SK-N-SH (cell line): ENCODE measurements around the gene PLD6. TPM values are rescaled to one million over a fixed set of nuclear protein-coding genes. Genes with fewer than 3 reads are reported as not detected.

ENCODE experiments used
- CTCF ChIA-PET: fragments of 300-600, 350-600 bp; formaldehyde crosslinking; extraction: SDS; loops from one replicate; lab custom pipeline; 2021; lab: Yijun Ruan, JAX
- POLR2A ChIA-PET: fragments of 350-600 bp; sonication (Branson Sonifier 250); formaldehyde crosslinking; extraction: SDS; loops from one replicate; lab custom pipeline; 2020; ENCODE audit warnings: antibody characterized with exemption, inconsistent platforms; lab: Yijun Ruan, JAX
- DNase-seq: peaks from one replicate; pipeline ENCODE4 v3.0.0; 2012
- H2AFZ ChIP-seq: fragments of 200-600 bp; sonication (generic); 2 replicates; pipeline ENCODE4 v1.8.1; 2016; ENCODE audit warnings: antibody characterized with exemption, mild to moderate bottlenecking, low read depth
- H3F3A ChIP-seq: fragments of 200-600 bp; sonication (generic); replicated peaks from 2 replicates; pipeline ENCODE3; 2016; ENCODE audit warnings: antibody characterized with exemption, mild to moderate bottlenecking; ENCODE audit not compliant: insufficient read depth
- H3K27ac ChIP-seq, 2 experiments: fragments of 200-500 bp in 1 of 2; fragments of 200-600 bp in 1 of 2; sonication (Bioruptor generic) in 1 of 2; sonication (generic), shearing (Covaris generic) in 1 of 2; 2 replicates each; pipeline versions ENCODE4 v1.5.1 to v1.6.1; 2014 to 2016; ENCODE audit warnings: low read depth in 2 of 2, inconsistent platforms in 1 of 2, low read length in 1 of 2, mild to moderate bottlenecking in 1 of 2, mixed read lengths in 1 of 2
- H3K27me3 ChIP-seq: fragments of 200-600 bp; sonication (generic), shearing (Covaris generic); 2 replicates; pipeline ENCODE4 v1.6.1; 2016; ENCODE audit warnings: mixed run types; ENCODE audit not compliant: insufficient read depth
- H3K36me3 ChIP-seq, 2 experiments: fragments of 200-500 bp in 1 of 2; fragments of 200-600 bp in 1 of 2; sonication (Bioruptor generic) in 1 of 2; sonication (generic) in 1 of 2; replicated peaks in 1 of 2; 2 replicates each; pipeline versions ENCODE3 to v1.5.1; 2014 to 2016; ENCODE audit warnings: low read length in 1 of 2, mild to moderate bottlenecking in 1 of 2; ENCODE audit not compliant: insufficient read depth in 2 of 2, control insufficient read depth in 1 of 2
- H3K4me1 ChIP-seq, 2 experiments: fragments of 200-500 bp in 1 of 2; fragments of 200-600 bp in 1 of 2; sonication (Bioruptor generic) in 1 of 2; sonication (generic), shearing (Covaris generic) in 1 of 2; 2 replicates each; pipeline versions ENCODE4 v1.5.1 to v1.6.1; 2014 to 2016; ENCODE audit warnings: low read depth in 1 of 2, low read length in 1 of 2, mixed run types in 1 of 2; ENCODE audit not compliant: insufficient read depth in 2 of 2, control insufficient read depth in 1 of 2
- H3K4me2 ChIP-seq: fragments of 200-600 bp; sonication (generic), shearing (Covaris generic); 2 replicates; pipeline ENCODE4 v1.6.1; 2017; ENCODE audit warnings: mixed run types
- H3K4me3 ChIP-seq, 2 experiments: fragments of 200-500 bp in 1 of 2; fragments of 200-600 bp in 1 of 2; sonication (Bioruptor generic) in 1 of 2; sonication (generic), shearing (Covaris generic) in 1 of 2; 2 replicates each; pipeline versions ENCODE4 v1.5.1 to v1.8.1; 2014 to 2016; ENCODE audit warnings: low read depth in 2 of 2, inconsistent platforms in 1 of 2, low read length in 1 of 2, mild to moderate bottlenecking in 1 of 2, mixed read lengths in 1 of 2, moderate library complexity in 1 of 2
- H3K79me2 ChIP-seq: fragments of 200-600 bp; sonication (generic); 2 replicates; pipeline ENCODE4 v1.8.1; 2017; ENCODE audit warnings: mild to moderate bottlenecking; ENCODE audit not compliant: insufficient read depth
- H3K9ac ChIP-seq: fragments of 200-600 bp; sonication (generic); 2 replicates; pipeline ENCODE4 v1.6.1; 2017; ENCODE audit warnings: mixed run types
- H3K9me2 ChIP-seq: fragments of 200-600 bp; sonication (generic); 2 replicates; pipeline ENCODE4 v1.6.1; 2017; ENCODE audit warnings: mixed run types
- H3K9me3 ChIP-seq: fragments of 200-600 bp; sonication (generic); 2 replicates; pipeline ENCODE4 v1.6.1; 2017; ENCODE audit warnings: mixed run types, mild to moderate bottlenecking, moderate library complexity
- H4K20me1 ChIP-seq: fragments of 200-600 bp; sonication (generic); 2 replicates; pipeline ENCODE4 v1.6.1; 2017; ENCODE audit warnings: mild to moderate bottlenecking, mixed run types; ENCODE audit not compliant: insufficient read depth
- CHD2 ChIP-seq: fragments of 150-350 bp; IDR thresholded peaks from 2 replicates; pipeline ENCODE4 v1.6.1; 2018; ENCODE audit warnings: low read length; ENCODE audit not compliant: partially characterized antibody
- CTCF ChIP-seq: fragments of 200-600 bp; sonication (generic); IDR thresholded peaks from 2 replicates; pipeline ENCODE4 v1.6.1; 2017; ENCODE audit warnings: antibody characterized with exemption, mild to moderate bottlenecking, moderate library complexity
- EP300 ChIP-seq, 2 experiments: IDR thresholded peaks; 2 replicates each; pipeline versions ENCODE4 v1.4.0 to v1.6.1; 2012; ENCODE audit warnings: borderline replicate concordance in 1 of 2, low read depth in 1 of 2, low read length in 1 of 2
- EZH2phosphoT487 ChIP-seq: fragments of 200-600 bp; sonication (generic); IDR thresholded peaks from 2 replicates; pipeline ENCODE4 v1.6.1; 2017; ENCODE audit warnings: low read depth, mixed run types, mild to moderate bottlenecking, antibody characterized with exemption, moderate library complexity, borderline replicate concordance
- FOSL2 ChIP-seq: IDR thresholded peaks from 2 replicates; pipeline ENCODE4 v1.4.0; 2012; ENCODE audit warnings: low read depth, mild to moderate bottlenecking, moderate library complexity, borderline replicate concordance
- FOXM1 ChIP-seq: IDR thresholded peaks from 2 replicates; pipeline ENCODE4 v1.4.0; 2012; ENCODE audit warnings: low read depth, mild to moderate bottlenecking
- GATA2 ChIP-seq: sonication (generic); formaldehyde crosslinking; IDR thresholded peaks from 2 replicates; pipeline ENCODE4 v1.5.0; 2020; ENCODE audit warnings: mild to moderate bottlenecking, missing genetic modification reagents
- MEF2A ChIP-seq: IDR thresholded peaks from 2 replicates; pipeline ENCODE4 v1.4.0; 2012; ENCODE audit warnings: low read depth, borderline replicate concordance
- NFIC ChIP-seq: IDR thresholded peaks from 2 replicates; pipeline ENCODE4 v1.4.0; 2012; ENCODE audit warnings: borderline replicate concordance
- PBX3 ChIP-seq: IDR thresholded peaks from 2 replicates; pipeline ENCODE4; 2012
- POLR2AphosphoS5 ChIP-seq: IDR thresholded peaks from 2 replicates; pipeline ENCODE4 v1.6.1; 2012; ENCODE audit warnings: low read depth, low read length
- RCOR1 ChIP-seq: fragments of 150-350 bp; IDR thresholded peaks from 2 replicates; pipeline ENCODE4 v1.6.1; 2017; ENCODE audit warnings: antibody characterized with exemption, low read length
- RFX5 ChIP-seq: IDR thresholded peaks from 2 replicates; pipeline ENCODE4 v1.6.1; 2012; ENCODE audit warnings: mild to moderate bottlenecking, improper control_type of control experiment, low read length
- RXRA ChIP-seq: IDR thresholded peaks from 2 replicates; pipeline ENCODE4 v1.4.0; 2012; ENCODE audit warnings: low read depth, mild to moderate bottlenecking, borderline replicate concordance
- SMC3 ChIP-seq: IDR thresholded peaks from 2 replicates; pipeline ENCODE4 v1.6.1; 2012; ENCODE audit warnings: low read depth, low read length, improper control_type of control experiment
- TCF12 ChIP-seq: IDR thresholded peaks from 2 replicates; pipeline ENCODE4 v1.4.0; 2012
- TEAD4 ChIP-seq: IDR thresholded peaks from 2 replicates; pipeline ENCODE4 v1.4.0; 2012; ENCODE audit warnings: mild to moderate bottlenecking, borderline replicate concordance; ENCODE audit not compliant: insufficient read depth
- USF1 ChIP-seq: IDR thresholded peaks from 2 replicates; pipeline ENCODE4 v1.4.0; 2012; ENCODE audit warnings: low read depth, borderline replicate concordance
- YY1 ChIP-seq: IDR thresholded peaks from 2 replicates; pipeline ENCODE4 v1.4.0; 2012; ENCODE audit warnings: low read depth, mild to moderate bottlenecking
- WGBS: methylation state at CpG from one replicate; pipeline ENCODE4 v1.1.6; 2017; ENCODE audit warnings: low lambda C conversion rate; 5-methylcytosine and 5-hydroxymethylcytosine counted together
- polyA plus RNA-seq, 3 experiments: library from polyadenylated mRNA; depleted of rRNA; stranded (reverse); fragments of >200 nt; gene quantifications; 2 replicates each; pipeline ENCODE4 v1.2.3, GENCODE V29; 2012
- TF ChIP-seq, protein P1 (sequence below): IDR thresholded peaks from 2 replicates; pipeline ENCODE4 v1.4.0; 2012; ENCODE audit warnings: low read depth, borderline replicate concordance

PLD6 gene
- polyA plus RNA-seq, 1 of the 3 experiments (the other 2 are of a cell fraction), result 3.7 TPM

- Histone ChIP-seq H3K9ac (no peak overlapping the region), H4K20me1 (no peaks in the 10 kb centered on the region), H2AFZ (no peak overlapping the region), H3K27me3 (no peaks in the 10 kb centered on the region), H3K79me2 (no peaks in the 10 kb centered on the region), H3K4me2 (no peak overlapping the region), H3K4me1 (peaks cover 0 to 8% of the 10 kb centered on the region in 2 experiments; a peak in 2 of 4 replicates), H3K27ac (no peak overlapping the region), H3K36me3 (peaks cover 31 to 88% of the 10 kb centered on the region in 2 experiments), H3K9me2 (no peaks in the 10 kb centered on the region), H3K9me3 (no peaks in the 10 kb centered on the region), H3K4me3 (no peak overlapping the region), H3F3A (no peaks in the 10 kb centered on the region)
- ChIA-PET CTCF (no interaction called here), POLR2A (no interaction called here)
- no peak for DNase-seq
- TF ChIP-seq, protein P1, sequence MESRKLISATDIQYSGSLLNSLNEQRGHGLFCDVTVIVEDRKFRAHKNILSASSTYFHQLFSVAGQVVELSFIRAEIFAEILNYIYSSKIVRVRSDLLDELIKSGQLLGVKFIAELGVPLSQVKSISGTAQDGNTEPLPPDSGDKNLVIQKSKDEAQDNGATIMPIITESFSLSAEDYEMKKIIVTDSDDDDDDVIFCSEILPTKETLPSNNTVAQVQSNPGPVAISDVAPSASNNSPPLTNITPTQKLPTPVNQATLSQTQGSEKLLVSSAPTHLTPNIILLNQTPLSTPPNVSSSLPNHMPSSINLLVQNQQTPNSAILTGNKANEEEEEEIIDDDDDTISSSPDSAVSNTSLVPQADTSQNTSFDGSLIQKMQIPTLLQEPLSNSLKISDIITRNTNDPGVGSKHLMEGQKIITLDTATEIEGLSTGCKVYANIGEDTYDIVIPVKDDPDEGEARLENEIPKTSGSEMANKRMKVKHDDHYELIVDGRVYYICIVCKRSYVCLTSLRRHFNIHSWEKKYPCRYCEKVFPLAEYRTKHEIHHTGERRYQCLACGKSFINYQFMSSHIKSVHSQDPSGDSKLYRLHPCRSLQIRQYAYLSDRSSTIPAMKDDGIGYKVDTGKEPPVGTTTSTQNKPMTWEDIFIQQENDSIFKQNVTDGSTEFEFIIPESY, result no peak
- TF ChIP-seq SMC3 (no peak), EZH2phosphoT487 (no peak), RFX5 (no peak), PBX3 (no peak), FOXM1 (no peak), USF1 (no peak), YY1 (no peak), NFIC (no peak), TCF12 (no peak), RXRA (no peak), CHD2 (no peak)
- 100% methylated on average over 5 of the region's 6 CpGs for WGBS
Observed at GRCh38 chr17:17161121-17161520, 45.0 kb downstream of the PLD6 start.

DNA sequence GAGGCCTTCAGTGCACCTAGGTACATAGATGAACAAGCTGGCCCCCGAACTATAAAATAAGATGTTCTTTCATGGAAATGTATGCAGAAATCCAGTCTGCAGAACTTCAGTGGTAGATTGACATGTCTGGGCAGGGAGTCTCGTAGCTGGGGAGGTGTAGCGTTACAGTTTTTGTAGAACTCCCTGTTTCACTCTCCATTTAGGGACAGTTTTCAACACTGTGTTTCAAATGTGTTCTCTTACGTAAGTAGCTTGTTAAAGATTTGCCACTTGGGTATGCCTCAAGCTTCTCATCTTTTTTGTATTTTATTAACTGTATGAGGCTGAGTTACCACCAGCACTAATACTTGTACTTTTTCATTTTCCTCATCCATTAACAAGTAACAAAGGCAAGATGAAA is 46.6 kb downstream of the PLD6 start:
- peaks cover 40 to 83% of the 10 kb centered on the region in 2 experiments for H3K36me3 ChIP-seq
- no peaks in the 10 kb centered on the region for H3K9me2 ChIP-seq
- ChIA-PET POLR2A (no interaction called here), CTCF (interaction anchor here (1.4 to 4.0 kb wide), 2 partner anchors 18 to 168 kb away, joined by 3 to 18 read pairs; no protein-coding TSS in a partner anchor)
- H3K4me2 ChIP-seq, result no peak overlapping the region
- H3K9ac ChIP-seq, result no peak overlapping the region
- H2AFZ ChIP-seq, result no peak overlapping the region
- no peak for DNase-seq
- 98% methylated on average over 4 of the region's 4 CpGs for WGBS
- no peak overlapping the region for H3K4me3 ChIP-seq
- no peaks in the 10 kb centered on the region for H4K20me1 ChIP-seq
- peaks cover 0 to 14% of the 10 kb centered on the region in 2 experiments; a peak in 2 of 4 replicates for H3K4me1 ChIP-seq
- H3K27me3 ChIP-seq, result no peaks in the 10 kb centered on the region
- no peaks in the 10 kb centered on the region for H3K9me3 ChIP-seq
- H3K27ac ChIP-seq, result no peak overlapping the region
- no peaks in the 10 kb centered on the region for H3K79me2 ChIP-seq
- H3F3A ChIP-seq, result peaks cover 2% of the 10 kb centered on the region
- no peak for TF ChIP-seq RXRA
- TF ChIP-seq GATA2, result no peak
- TF ChIP-seq EP300 (IDR thresholded peaks at IDR 0.05; ENCODE audit: borderline replicate concordance in 1 of 2, low read depth in 1 of 2, low read length in 1 of 2), result no peak
- TF ChIP-seq TEAD4, result no peak
- TF ChIP-seq PBX3, result no peak
- TF ChIP-seq RCOR1, result no peak
- TF ChIP-seq CTCF, result no peak
- TF ChIP-seq FOXM1, result no peak
- no peak for TF ChIP-seq FOSL2
- no peak for TF ChIP-seq YY1
- TF ChIP-seq RFX5, result no peak
- TF ChIP-seq MEF2A, result no peak
- no peak for TF ChIP-seq TCF12
- no peak for TF ChIP-seq EZH2phosphoT487
- TF ChIP-seq POLR2AphosphoS5, result no peak
